ENCODE results near the gene MYO3B.

The MYO3B gene

DNA sequence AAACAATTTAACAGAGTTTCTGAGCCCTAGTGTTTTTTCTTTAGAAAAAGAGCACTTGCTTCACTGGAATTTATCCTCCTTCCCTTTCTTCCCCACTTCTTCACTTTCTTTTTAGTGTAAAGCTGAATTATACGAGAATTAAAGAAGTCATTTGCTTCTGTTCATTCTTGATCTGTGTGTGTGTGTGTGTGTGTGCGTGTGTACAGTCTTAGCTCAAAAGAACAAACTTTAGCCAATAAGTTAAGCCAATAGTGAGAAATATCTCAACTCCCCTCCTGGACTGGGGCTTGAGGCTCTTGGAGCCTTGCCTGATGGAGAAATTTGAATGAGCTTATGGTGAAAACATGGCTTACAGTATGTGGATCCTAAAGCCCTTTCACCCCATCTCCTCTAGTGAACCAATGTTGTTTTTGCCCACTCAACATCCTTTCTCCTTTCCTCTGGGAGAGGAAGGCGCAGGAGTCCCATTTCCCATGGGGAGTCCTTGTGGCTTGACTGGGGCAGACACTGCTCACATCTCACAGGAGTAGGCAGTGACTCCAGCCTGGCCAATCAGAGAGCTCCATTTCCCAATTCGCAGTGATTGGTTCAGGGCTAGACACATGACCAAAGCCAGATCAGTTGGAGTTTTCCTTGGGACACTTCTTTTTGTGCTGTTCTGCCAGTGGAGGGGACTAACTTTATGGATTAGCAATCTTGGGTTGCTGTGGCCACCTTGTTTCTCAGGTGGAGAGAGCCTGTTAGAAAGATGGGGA is 16.3 kb upstream of the MYO3B start:
- DNase-seq (ENCODE audit: low spot score) = no peak

DNA sequence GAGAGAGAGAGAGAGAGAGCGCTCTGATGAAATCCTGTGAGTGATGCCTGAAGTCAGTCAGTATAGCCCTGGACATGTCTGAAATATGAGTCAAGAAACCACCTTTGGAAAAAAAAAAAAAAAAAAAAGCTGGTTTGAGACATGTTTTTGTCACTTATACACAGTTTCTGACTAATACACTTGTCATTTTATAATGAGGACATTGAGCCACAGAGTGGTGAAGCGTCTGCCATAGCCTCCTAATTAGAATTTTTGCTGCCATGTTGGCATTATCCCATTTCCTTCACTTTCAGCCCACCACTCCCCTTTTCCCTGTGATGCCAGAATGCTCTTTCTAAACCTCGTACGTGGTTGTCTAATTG is 15.7 kb upstream of the MYO3B start:
- DNase-seq (ENCODE audit: low spot score) = no peak

DNA sequence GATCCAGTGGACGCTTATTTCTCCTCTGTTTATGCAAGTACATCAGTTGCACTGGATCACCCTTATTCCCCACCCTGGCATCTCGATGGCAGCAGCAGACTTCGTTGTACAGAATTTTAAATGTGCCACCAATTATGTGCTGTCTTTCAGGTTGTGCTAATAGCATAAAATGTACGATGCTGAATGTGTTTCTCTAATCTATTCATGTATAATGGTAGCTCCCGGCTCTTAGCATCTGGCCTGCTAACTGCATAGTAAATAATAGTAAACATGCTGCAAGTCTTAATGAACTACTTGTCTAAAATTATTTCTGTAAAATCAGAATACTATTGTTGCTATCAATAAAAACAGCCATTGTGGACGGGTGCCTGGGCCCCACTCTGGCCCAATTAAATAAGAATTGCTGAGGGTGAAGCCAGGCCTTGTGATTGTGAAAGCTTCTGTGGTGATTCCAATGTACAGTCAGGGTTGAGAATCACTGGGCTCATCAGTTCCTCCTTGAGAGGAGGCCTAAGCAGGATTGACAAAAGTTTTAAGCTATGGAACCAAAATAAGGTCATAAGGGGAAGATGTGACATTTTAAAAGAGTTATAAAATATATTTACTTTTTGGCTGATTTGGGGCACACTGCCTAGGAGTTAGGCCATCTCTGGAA is 14.4 kb upstream of the MYO3B start:
- no peak for DNase-seq (ENCODE audit: low spot score)

DNA sequence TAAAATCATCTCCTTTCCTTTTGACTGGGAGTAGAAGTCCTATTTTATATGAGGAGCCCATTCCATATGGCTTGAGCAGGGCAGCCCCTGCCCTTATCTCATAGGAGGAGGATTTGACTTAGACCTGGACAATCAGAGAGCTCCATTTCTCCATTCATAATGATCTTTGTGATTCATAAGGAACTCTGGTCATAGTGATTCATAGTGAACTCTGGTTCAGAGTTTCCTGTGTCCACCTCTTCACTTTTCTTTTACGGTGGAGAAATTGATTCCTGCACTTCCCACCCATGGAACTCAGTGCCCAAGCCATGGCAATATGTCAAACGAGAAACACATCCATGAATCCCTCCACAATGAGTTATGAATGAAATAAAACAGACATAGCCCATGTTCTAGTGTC is 12.8 kb upstream of the MYO3B start:
- DNase-seq (ENCODE audit: low spot score) = no peak

DNA sequence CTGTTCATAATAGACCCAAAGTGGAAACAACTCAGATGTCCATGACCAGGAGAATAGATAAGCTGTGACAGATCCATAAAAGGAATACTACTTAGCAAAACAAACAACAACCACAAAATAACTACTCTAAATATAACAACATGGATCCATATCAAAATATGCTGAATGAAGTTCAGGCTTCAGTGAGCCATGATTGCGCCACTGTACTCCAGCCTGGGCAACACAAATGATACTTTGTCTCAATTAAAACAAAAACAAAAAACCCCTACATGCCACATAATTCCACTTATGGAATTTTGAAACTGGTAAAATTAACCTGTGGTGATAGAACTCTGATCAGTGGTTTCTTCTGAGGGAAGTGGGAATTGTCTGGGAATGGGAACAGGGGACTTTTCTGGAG is 11.2 kb upstream of the MYO3B start:
- DNase-seq (ENCODE audit: low spot score) = no peak

DNA sequence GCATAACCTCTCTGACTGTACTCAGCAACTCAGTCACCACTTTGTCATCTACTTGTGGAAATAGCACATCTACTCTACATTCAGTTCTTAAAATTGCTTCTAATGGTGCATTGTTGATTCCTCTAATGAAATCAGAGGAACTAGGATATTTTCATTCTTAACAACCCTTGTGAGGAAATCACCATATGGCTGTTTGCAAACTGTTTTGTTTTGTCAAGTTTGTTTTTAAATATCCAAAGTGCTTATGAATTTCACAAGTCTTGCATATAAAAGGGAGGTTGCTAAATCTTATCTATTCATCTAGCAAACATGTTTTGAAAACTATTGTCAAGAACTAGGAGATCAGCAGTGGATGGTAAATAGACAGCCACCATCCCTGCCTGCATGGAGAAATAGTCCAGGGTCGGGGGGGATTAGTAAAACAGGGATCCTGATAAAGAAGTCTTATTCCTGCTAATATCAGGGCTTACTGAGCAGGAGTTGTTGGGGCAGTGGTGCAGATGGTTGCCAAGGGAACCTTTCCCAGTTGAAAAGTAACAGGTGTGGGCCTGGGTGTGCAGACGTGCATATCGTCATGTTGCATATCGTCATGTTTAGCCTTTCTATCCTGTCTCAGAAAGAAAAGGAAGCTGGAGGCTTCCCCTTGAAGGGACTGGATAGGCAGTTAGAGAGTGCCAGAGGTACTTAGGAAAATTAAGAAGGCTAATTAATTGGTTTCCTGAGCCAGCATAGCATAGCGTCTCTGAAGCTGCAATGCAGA is 7.5 kb upstream of the MYO3B start:
- DNase-seq (ENCODE audit: low spot score) = no peak

DNA sequence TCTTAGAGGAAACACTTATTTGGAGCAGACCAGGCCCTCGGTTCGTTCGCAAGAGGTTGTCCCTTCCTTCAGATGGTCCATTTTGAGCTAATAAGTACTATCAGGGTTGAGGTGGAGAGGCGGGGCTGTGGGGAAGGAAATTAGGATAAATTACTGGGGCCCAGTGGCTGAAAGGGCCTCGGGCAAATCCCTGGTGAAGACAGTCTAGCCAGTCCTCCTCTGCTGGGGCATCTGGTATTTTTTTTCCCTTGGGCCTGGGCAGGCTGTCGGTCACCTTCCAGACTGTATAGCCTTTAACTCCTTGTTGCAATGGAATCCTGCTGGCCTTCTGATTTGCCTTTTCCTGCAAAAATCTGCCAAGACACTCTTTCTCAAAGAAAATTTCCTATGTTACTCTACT is 1.7 kb upstream of the MYO3B start:
- peak; percentile 26 for DNase-seq (ENCODE audit: low spot score)

DNA sequence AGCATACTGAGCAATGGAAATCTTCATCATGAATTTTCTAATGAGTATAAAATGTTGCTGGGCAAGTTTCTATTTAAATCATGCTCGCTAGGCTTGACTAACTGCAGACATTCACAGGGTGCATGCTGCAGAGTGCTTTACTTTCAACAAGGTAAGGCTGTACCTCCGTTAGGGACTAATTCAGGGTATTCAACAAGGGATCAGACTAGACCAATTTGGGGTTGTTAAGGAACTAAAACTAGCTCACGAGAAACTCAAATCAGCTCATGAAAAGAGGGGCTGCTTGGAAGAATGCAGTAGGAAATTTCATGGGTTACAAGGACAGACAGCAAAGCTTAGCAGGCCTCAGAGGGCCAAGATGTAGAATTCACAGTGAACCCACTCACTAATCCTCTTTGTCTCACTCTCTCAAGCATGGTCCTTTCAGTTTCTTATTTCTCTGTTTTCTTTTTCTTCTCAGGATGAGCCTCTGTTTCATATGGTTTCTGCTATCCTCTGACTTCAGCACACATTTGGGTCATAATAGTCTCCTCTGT is 2.2 kb downstream of the MYO3B start:
- no peak for DNase-seq (ENCODE audit: low spot score)

DNA sequence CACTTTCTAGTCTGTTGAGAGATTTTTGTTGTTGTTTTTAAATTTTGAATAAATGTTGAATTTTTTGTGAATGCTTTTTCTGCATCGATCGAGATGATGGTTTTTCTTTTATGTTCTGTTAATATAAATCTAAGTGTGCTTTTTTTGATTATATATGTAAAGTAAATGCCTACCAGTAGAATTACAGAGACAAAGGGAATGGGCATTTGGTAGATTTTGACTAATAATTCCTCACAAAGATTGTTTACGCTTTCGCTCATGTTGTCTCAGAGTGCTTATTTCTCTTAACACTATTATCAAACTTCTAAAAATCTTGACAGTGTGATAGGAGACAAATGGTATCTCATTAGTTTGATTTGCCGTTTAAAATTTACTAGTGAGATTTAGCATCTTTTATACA is 3.7 kb downstream of the MYO3B start:
- no peak for DNase-seq (ENCODE audit: low spot score)

DNA sequence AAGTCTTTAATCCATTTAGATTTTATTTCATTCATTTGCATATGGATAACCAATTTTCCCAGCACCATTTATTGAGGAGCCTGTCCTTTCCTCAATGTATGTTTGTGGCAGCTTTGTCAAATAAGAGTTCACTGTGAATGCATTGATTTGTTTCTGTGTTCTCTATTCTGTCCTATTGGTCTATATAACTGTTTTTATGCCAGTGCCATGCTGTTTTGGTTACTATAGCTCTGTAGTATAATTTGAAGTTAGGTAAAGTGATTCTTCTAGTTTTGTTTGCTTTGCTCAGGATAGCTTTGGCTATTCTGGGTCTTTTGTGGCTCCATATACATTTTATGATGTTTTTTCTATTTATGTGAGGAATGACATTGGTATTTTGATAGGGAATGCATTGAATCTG is 7.4 kb downstream of the MYO3B start:
- DNase-seq (ENCODE audit: low spot score) = no peak

DNA sequence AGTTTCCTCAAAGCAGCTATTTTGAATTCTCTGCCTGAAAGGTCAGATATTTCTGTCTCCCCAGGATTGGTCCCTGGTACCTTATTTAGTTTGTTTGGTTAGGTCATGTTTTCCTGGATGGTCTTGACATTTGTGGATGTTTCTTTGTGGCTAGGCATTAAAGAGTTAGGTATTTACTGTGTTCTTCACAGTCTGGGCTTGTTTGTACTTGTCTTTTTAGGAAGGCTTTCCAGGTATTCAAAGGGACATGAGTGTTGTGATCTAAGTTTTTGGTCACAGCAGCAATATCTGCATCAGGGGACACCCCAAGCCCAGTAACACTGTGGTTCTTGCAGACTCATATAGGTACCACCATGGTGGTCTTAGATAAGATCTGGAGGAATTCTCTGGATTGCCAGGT is 11.8 kb downstream of the MYO3B start:
- DNase-seq (ENCODE audit: low spot score) = no peak

DNA sequence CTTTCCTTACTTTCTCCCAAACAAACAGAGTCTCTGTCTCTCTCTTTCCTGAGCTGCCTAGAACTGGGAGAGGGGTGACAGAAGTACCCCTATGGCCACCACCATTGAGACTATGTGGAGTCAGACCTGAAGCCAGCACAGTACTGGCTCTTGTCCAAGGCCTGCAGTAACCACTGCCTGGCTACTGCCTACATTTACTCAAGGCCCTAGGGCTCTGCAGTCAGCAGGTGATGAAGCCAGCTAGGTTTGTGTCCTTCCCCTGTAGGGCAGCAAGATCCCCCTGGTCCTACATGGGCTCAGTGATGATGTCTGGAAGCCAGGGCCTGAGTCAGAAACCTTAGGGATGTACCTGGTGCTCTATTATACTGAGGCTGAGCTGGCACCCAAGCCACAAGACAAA is 12.2 kb downstream of the MYO3B start:
- DNase-seq (ENCODE audit: low spot score) = no peak

DNA sequence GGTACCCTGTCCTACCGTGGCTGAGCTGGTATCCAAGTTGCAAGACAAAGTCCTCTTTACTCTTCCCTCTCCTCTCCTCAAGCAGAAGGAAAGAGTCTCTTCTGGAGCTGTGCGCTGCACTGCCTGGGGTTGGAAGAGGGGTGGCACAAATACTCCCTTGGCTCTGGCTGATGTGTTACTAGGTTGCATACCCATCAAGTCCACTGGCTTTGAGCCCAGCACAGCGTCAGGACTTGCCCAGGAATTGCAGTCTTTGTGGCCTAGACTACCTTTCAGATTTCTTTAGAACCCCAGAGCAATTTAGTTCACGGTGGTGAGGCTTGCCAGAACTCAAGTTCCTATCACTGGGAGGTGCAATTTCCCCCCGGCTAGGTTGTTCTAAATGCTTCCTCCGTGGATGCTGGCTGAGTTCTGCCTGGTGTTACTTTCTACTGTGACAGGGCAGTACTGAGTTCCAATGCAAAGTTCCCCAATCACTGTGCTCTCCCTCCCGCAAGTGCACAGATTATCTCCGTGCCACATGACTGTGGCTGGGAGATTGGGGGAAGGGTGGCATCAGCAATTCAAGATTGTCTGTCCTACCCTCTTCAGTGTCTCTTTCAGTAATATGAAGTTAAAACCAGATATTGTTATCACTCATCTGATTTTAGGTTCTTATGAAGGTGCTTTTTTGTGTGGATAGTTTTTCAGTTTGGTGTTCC is 13.4 kb downstream of the MYO3B start:
- no peak for DNase-seq (ENCODE audit: low spot score)

DNA sequence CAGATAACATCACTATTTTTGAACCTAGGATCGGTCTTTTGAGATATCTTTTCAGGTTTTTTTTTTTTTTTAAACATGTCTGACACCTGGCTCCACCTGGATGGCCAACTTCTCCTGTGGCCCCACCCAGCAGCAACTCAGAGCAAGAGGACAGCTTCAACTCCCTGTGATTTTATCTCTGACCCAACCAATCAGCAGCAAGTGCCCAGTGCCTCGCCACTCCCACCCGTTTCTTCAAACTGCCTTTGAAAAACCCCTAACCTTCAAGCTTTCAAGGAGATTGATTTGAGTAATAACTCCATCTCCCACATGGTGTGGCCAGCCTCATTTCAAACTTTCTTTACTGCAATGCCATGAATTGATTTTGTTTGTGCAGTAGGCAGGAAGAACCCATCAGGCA is 19.0 kb downstream of the MYO3B start:
- DNase-seq (ENCODE audit: low spot score) = no peak

DNA sequence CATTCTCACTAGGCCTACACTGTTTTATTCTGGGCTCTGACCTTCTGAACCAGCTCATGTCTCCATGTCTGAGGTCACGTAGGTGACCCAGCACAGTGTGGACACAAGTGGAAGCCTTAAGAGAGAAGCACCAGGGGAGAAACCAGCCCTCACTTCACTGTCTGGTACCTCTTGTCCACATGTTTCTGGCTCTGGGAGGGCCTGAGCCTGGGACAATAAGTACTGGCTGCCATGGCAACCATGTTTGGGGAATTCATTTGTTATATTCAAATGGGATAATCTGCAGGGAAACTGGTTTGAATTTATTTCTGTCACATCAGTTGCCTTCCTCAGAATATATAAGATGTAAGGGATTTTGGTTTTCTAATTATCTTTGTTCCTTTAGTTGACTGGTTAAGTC is 23.3 kb downstream of the MYO3B start:
- DNase-seq (ENCODE audit: low spot score) = no peak

DNA sequence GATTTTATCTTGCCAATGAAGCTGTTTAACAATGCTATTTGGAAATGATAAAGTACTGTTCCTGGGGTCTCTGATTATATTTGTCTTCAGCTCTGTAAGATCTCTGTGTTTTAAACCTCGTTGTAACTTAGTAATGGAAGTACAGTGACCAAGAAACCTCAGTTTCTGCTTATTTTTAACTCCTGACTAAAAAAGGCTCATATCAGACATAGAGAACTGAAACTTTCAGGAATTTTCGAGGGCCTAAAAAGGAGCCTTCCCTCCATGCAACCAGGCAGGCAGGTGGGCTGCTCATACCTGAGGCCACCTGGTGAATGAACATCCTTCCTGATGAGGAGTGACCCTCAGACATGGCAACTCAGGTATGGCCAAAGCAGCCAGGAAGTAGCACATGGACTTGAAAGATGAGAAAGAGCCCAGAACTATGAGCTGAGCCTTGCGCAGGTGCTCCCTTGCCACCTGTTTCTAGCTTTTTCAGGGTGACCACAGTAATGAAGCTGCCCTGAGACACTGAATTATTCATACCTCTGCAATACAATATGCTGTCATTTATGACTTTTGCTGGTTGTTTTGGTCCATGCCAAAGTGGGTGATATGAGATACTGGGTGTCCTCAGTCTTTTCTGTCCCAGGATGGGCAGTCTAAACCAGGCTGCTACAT is 23.9 kb downstream of the MYO3B start:
- DNase-seq (ENCODE audit: low spot score) = no peak

DNA sequence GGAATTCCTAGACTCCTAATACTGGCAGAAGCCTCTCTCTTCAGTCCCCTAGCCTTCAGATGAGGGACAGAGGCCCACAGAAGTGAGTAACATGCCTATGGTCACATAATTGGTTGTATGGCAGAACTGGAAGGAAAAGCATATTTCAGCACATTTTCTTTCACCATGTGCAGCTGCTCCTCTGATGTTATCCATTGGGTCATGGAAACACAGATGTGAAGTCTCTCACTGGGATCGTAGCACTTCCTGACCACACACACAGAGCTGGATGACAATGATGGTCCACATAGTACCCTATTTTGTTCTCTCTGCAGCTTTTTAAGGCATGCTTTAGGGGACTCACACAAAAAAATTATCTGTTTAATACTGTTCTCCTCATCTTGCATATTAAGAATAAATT is 24.5 kb downstream of the MYO3B start:
- DNase-seq (ENCODE audit: low spot score) = no peak

DNA sequence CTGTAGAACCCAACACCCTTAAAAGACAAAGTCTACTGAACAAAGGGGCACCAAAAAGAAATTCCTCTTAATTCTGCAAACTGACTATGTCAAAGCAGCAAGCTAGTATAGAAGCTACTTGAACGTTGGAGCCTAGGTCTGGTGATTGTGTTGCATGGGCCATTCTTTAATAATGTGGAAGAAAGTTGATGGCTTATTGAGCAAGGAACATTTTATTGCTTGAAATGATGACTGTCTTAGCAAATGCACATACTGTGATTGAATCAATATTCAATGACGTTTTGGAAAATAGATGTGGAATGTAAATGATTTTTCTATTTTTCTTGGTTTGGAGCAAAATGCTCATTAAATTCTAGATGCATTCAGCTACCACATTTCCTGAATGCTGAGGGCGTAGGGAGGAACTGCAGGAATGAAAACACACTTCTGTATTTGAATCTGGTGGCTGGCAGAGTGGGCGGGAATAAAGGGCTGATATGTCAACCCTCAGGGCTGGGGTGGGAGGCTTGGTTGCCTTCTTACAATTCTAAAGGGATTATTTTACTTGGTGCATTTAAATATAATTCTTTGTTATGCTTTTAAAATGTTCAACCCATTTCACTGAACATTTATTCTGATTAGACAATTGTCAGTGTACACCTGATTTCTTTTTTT is 26.5 kb downstream of the MYO3B start:
- no peak for DNase-seq (ENCODE audit: low spot score)

DNA sequence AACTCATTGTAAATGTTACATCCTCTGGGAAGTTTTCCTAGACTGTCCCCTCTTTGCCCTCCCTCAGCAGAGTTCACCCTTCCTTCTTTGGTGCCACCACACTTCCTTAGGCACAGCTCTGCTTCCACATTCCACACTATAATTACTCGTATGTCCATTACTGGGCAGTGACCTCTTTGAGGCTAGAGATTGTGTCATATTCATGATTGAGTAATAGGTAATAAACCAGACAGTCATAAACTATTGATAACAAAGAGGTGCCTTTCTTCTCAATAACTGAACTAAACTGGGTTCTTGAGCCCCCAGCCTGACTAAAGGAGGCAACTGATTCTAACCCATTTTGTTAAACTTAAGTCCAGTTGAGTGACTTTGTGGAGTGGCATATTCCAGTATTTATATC is 28.3 kb downstream of the MYO3B start:
- no peak for DNase-seq (ENCODE audit: low spot score)

DNA sequence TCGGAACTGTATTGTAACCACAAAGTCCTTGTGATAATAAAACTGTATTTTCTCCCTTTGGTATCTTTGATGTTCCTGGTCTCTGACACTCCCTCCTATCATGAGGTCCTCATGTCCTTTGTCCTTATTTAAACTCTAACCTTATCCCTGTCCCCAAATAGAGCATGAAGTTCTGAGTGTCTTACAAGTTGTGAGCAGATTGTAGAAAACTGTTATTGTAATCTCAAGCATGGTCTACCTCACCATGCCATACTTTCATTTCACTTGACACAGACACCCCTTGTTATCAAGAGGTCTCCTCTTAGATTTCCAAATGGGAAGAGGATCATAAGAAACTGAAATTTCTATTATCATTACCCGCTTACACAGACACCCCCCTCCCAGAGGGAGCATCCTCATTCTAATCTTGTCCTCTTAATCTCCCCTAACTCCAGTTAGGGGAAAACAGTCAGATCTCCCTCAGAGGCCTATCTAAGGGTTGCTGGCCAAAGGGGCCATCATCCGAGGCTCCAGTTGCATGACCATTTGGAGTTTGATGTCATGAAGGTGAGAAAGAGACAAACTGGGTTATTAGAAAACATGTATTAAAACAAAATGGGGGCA is 29.0 kb downstream of the MYO3B start:
- DNase-seq (ENCODE audit: low spot score) = no peak

DNA sequence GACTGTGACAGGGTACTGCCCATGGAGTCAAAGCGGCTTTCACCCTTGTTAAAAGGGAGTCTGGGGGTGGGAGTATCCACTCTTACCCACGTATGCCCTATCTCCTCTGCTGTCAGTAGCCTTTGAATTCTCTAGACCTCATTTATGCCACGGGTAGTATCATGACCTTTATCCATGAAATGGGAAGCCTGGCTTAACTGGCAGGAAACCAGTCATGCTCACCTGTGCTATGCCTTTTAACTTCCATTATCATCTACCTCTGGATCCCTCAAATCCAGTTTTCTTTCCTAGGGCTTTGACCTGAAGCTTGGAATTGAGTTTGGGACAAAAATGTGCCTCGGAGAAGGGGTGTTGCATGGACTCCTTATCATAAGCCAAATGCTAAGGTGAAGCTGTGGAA is 30.0 kb downstream of the MYO3B start:
- DNase-seq (ENCODE audit: low spot score) = no peak

Data from iPS-NIHi11 (cell line).